Glomerular endothelial cell (primary cell): Measurements from ENCODE around the gene PAH. TPM values are rescaled to one million over a fixed set of nuclear protein-coding genes. Genes with fewer than 3 reads are reported as not detected.

Experiments
- DNase-seq: peaks from one replicate; pipeline ENCODE4 v3.0.0-alpha.2; 2011; ENCODE audit warnings: low read depth, low spot score; ENCODE audit errors: extremely low read depth
- total RNA-seq: library from RNA; depleted of rRNA; stranded (reverse); fragments of >200 nt; gene quantifications from 2 replicates; pipeline ENCODE4 v1.2.3, GENCODE V29; 2015

PAH gene
- not detected in 2 replicates for total RNA-seq

DNA sequence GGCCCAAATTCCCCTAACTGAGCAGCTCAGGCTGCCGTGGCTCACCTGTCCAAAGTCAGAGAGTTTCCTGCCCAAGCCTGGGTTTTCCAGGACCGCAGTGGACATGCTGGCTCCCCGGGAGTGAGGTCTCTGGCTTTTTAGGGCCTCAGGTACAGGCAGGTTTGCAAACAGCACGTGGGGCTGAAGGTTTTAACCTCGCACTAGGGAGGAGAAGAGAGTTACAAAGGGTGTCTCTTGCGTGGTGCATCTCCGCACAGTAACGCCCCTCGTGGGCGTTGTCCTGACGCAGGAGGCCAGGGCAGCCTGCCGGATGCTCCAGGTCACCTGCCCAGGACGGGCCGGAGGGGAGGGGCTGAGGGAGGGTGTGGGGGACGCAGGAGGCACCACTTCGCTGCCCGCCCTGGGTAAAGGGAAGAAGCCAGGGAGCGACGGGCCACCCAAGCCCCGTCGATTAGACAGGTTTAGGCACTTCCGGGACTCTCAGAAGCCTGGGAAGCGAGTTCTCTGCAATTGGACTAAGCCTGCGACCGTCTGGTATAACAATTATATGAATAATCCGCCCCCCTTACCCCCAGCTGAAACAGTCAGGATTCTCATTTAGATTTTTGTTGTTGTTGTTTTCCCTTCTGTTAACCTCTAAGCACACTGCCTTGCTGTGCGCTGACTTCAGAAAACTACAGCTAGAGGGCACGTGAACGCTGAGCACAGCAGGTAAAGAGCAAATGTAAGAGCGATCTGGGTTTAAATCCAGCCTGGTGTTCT lies at the start of gene PAH:
Gene PAH (minus strand): TSS at position 219 of the 762 bp plus-strand sequence. CDS start 114 bp downstream, at position 105.
- no peak for DNase-seq

GRCh38 chr12:102966200-102966863 lies 49.3 kb upstream of the PAH start:
- no peak for DNase-seq

DNA sequence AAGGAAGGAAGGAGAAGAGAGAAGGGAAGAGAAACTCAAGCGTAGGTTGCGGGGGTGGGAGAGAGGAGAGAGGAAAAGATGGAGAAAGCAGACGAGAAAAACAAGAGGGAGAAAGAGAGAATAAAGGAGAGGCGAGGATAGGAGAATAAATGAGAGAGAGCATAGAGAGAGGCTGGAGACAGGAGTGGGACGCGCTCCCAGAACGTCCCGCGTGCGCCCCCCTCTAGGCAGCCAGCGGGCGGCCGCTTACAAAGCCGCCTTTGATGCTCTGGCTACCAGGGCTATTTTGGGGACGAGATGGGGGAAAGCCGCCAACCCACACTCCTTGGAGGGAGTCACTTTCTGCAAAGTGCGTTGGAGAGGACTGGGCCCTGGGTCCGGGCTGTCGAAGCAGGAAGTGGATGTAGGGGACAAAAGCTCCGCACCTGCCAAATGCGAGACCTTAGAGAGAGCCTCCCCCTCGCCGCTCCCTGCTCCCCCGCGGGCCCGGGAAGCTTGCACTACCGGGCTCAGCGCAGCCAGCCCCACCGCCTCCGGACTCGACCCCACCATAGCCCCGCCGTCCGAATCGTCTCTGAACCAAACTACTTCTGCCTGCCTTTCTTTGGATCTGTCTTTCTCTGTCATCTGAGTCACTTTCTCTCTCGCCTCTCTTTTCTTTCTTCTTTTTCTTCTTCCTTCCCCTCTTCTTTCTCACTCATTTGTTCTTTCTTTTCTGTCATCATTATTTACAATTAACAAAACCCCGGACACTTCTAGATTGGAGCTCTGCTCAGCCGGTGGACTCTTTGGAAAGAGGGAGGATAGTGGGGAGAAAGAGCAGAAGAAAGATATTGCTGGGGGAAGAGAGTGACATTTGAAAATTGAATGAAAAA lies 48.5 kb upstream of the PAH start:
- no peak for DNase-seq

- no peak for DNase-seq
Observed at GRCh38 chr12:102964872-102965271, 47.8 kb upstream of the PAH start.

DNA sequence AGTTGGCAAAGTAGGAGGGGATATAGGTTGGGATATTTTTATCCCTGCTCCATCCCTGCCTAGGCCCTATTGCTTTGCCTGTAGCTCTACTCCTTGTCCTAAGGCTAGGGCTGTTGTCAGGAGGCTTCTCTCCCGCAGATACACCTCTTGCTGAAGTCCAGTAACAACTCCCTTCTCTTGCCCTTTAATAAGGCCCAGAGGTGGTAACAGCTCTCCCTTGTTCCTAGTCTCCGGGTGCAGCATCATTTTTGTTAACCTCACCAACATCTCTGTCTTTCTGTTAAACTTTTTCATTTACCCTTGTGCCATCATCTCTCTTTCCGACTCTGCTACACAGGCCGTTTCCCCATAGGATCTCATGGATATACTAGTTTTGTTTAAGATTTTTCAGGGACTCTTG lies 46.8 kb upstream of the PAH start:
- no peak for DNase-seq

GRCh38 chr12:102962986-102963385 lies 45.9 kb upstream of the PAH start:
- DNase-seq: no peak

GRCh38 chr12:102962532-102962931 lies 45.5 kb upstream of the PAH start:
- DNase-seq: no peak

- DNase-seq: no peak
Observed at GRCh38 chr12:102961466-102961855, 44.4 kb upstream of the PAH start.

GRCh38 chr12:102960766-102961465 lies 43.9 kb upstream of the PAH start:
- no peak for DNase-seq

DNA sequence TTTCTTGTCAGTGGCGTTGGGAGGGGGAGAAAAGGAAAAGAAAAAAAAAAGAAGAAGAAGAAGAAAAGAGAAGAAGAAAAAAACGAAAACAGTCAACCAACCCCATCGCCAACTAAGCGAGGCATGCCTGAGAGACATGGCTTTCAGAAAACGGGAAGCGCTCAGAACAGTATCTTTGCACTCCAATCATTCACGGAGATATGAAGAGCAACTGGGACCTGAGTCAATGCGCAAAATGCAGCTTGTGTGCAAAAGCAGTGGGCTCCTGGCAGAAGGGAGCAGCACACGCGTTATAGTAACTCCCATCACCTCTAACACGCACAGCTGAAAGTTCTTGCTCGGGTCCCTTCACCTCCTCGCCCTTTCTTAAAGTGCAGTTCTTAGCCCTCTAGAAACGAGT lies 42.3 kb upstream of the PAH start:
- no peak for DNase-seq

GRCh38 chr12:102958830-102959176 lies 41.8 kb upstream of the PAH start:
- no peak for DNase-seq

- no peak for DNase-seq
Observed at GRCh38 chr12:102958073-102958829, 41.2 kb upstream of the PAH start.

DNA sequence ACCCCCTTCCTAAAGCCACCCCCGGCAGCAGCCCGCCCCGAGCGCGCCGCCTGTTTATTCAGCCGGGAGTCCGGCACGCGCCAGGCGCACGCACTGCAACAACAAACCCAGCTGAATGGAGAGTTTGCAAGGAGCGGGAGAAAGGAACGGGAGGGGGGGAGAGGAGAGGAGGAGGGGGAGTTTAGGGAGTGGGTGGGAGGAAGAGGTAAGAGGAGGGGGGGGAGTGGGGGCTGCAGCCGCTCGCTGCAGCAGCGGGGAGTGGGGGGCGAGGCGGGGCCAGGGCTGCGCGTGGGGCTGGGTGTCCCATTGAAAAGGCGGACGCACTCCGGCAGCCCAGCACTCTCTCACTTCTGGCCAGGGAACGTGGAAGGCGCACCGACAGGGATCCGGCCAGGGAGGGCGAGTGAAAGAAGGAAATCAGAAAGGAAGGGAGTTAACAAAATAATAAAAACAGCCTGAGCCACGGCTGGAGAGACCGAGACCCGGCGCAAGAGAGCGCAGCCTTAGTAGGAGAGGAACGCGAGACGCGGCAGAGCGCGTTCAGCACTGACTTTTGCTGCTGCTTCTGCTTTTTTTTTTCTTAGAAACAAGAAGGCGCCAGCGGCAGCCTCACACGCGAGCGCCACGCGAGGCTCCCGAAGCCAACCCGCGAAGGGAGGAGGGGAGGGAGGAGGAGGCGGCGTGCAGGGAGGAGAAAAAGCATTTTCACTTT lies 40.5 kb upstream of the PAH start, which contains the start of gene ASCL1:
Gene ASCL1 (plus strand): TSS at position 336 of the 712 bp plus-strand sequence. CDS start 571 bp downstream, outside the sequence.
- no peak for DNase-seq

DNA sequence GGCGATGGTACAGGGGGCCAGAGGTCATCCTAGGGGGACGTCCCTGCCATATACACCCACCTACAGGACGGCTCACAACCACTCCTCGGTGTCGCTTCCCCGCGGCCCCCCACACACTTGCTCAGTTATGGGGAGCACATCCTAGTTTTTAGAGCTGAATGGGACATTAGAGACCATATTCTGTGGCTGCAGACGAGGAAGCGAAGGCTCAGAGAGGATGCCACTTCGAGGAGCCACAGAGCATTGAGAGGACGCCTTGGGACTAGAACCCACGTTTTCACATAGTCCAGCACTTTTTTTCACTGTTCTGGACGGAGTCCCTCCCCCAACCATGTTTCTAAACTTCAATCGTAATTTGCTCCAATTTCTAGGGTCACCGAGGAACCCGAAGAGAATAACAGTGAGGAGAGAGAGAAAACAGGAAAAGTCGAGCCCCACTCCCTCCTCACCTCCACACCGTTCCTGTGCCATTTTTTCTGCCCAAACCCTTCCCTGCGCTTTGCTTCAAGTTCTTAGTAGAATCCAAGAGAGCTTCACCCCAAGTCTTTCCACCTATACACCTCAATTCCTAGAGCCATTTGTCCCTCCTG lies 39.8 kb upstream of the PAH start:
- no peak for DNase-seq

GRCh38 chr12:102955926-102956737 lies 39.1 kb upstream of the PAH start:
- DNase-seq: no peak

GRCh38 chr12:102954134-102954533 lies 37.1 kb upstream of the PAH start:
- no peak for DNase-seq

- no peak for DNase-seq
Observed at GRCh38 chr12:102953221-102953620, 36.2 kb upstream of the PAH start.

GRCh38 chr12:102951841-102952240 lies 34.8 kb upstream of the PAH start:
- no peak for DNase-seq
